ENCODE results near the gene ZFHX2. TPM values are rescaled to one million over a fixed set of nuclear protein-coding genes. Genes with fewer than 3 reads are reported as not detected.

The ZFHX2 gene
- total and polyA plus RNA-seq, 2 of the 13 experiments (the other 11 are each of a cell fraction or from before 2014, with no cell fraction given), result 0.17 to 0.44 TPM

GRCh38 chr14:23567186-23568020 is 15.8 kb upstream of the ZFHX2 start, which contains the start of gene AP1G2:
Gene AP1G2, minus strand, starts transcription at chr14:23567791. Its CDS starts 477 bp downstream, at chr14:23567314.
- ChIA-PET CTCF (ENCODE audit: low intra/inter-chr PET ratio, low total read pairs) (interaction anchor here (0.8 to 1.4 kb wide), 3 partner anchors 9 to 343 kb away, joined by 3 to 5 read pairs (median 3); no protein-coding TSS in a partner anchor), POLR2A (interaction anchor here (0.9 to 6.5 kb wide), 21 partner anchors 9 to 547 kb away, joined by 3 to 113 read pairs (median 6); partner anchors contain the start of genes DCAF11, DHRS2, NRL and PABPN1)
- Histone ChIP-seq H3K9me3 (ENCODE audit: low read length) (no peaks in the 10 kb centered on the region), H3K27me3 (ENCODE audit: control insufficient read depth in 1 of 2, insufficient read depth in 2 of 2, low read length in 2 of 2) (peaks cover 0 to 8% of the 10 kb centered on the region in 2 experiments; a peak in 1 of 5 replicates), H3K79me2 (ENCODE audit: insufficient read depth, low read length) (peaks cover 7% of the 10 kb centered on the region), H3K4me1 (ENCODE audit: insufficient read depth, low read length) (peaks cover 49% of the 10 kb centered on the region), H3K27ac (ENCODE audit: extremely low read length, insufficient read depth, low read length) (peak within 1 kb of the TSS; percentile 41), H3K4me2 (ENCODE audit: low read depth, low read length) (peak within 1 kb of the TSS; percentile 85), H3K36me3 (replicated peaks in 1 of 2; ENCODE audit: control insufficient read depth in 1 of 2, insufficient read depth in 2 of 2, low read length in 2 of 2) (peaks cover 21 to 39% of the 10 kb centered on the region in 2 experiments), H3K9ac (ENCODE audit: insufficient read depth, low read depth, low read length) (peak within 1 kb of the TSS; percentile 69), H4K20me1 (ENCODE audit: insufficient read depth, low read length) (peaks cover 9% of the 10 kb centered on the region; the same call in 1 of the 2 replicates), H2AFZ (ENCODE audit: low read length) (peak within 1 kb of the TSS; percentile 23), H3K4me3 (replicated peaks in 1 of 3; ENCODE audit: insufficient read depth in 1 of 3, low read depth in 2 of 3, low read length in 3 of 3) (peak within 1 kb of the TSS; percentile 68 to 88 (median 70))
- ATAC-seq (peak; percentile 86), DNase-seq (ENCODE audit: low spot score) (peak; percentile 97), FAIRE-seq (peak; percentile 83)
- intact Hi-C loops (cut with micrococcal nuclease; ENCODE audit: unreplicated experiment), result loop anchor here (1.0 to 5.0 kb wide), 3 partner anchors 14 to 345 kb away; partner anchors contain the start of gene ZFHX2
- WGBS (ENCODE audit: low lambda C conversion rate), result 1% methylated on average over 53 of the region's 53 CpGs
- BruUV-seq (replicated peaks), result TSS peak; percentile 68
- in situ Hi-C loops (cut with HindIII; ENCODE audit: extremely low pct_ligation_motif_present, low pct_unique_long_range_greater_than_20kb), result no loop called here
- TF ChIP-seq CC2D1A (CRISPR knock-in tag; IDR thresholded peaks at IDR 0.05) (no peak), ZNF691 (CRISPR knock-in tag; IDR thresholded peaks at IDR 0.05; ENCODE audit: borderline replicate concordance, low read depth) (peak; percentile 94), PCBP1 (IDR thresholded peaks at IDR 0.05; ENCODE audit: borderline replicate concordance, low read depth, low read length) (peak; percentile 98), SKI (IDR thresholded peaks at IDR 0.05; ENCODE audit: partially characterized antibody) (no peak), FIP1L1 (IDR thresholded peaks at IDR 0.05; ENCODE audit: borderline replicate concordance, insufficient read depth, low read depth, low read length) (peak; percentile 99; the same call in 1 of the 2 replicates), RXRB (CRISPR knock-in tag; IDR thresholded peaks at IDR 0.05; ENCODE audit: borderline replicate concordance) (peak; percentile 91; the same call in 1 of the 2 replicates), ZNF709 (CRISPR knock-in tag; IDR thresholded peaks at IDR 0.05) (peak; percentile 90), SIN3A (IDR thresholded peaks at IDR 0.05; ENCODE audit: borderline replicate concordance, low read depth, low read length) (peak; percentile 95; the same call in 1 of the 2 replicates), ZNF326 (CRISPR knock-in tag; IDR thresholded peaks at IDR 0.05; ENCODE audit: borderline replicate concordance) (peak; percentile 86; the same call in 1 of the 2 replicates), KLF6 (CRISPR knock-in tag; IDR thresholded peaks at IDR 0.05) (peak; percentile 98), NFYB (CRISPR knock-in tag; IDR thresholded peaks at IDR 0.05) (peak; percentile 66), ZFYVE20 (CRISPR knock-in tag; IDR thresholded peaks at IDR 0.05; ENCODE audit: borderline replicate concordance, low read depth) (no peak), FOXP1 (IDR thresholded peaks at IDR 0.05) (no peak), FOXP1 (CRISPR knock-in tag; IDR thresholded peaks at IDR 0.05) (peak; percentile 40; the same call in 1 of the 2 replicates), KMT2A (CRISPR knock-in tag; IDR thresholded peaks at IDR 0.05) (peak; percentile 37; the same call in 1 of the 2 replicates), SNAPC2 (CRISPR knock-in tag; IDR thresholded peaks at IDR 0.05) (peak; percentile 94; the same call in 1 of the 2 replicates)
- TF ChIP-seq, protein P1, sequence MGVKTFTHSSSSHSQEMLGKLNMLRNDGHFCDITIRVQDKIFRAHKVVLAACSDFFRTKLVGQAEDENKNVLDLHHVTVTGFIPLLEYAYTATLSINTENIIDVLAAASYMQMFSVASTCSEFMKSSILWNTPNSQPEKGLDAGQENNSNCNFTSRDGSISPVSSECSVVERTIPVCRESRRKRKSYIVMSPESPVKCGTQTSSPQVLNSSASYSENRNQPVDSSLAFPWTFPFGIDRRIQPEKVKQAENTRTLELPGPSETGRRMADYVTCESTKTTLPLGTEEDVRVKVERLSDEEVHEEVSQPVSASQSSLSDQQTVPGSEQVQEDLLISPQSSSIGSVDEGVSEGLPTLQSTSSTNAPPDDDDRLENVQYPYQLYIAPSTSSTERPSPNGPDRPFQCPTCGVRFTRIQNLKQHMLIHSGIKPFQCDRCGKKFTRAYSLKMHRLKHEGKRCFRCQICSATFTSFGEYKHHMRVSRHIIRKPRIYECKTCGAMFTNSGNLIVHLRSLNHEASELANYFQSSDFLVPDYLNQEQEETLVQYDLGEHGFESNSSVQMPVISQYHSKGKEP (CRISPR knock-in tag; IDR thresholded peaks at IDR 0.05), result peak; percentile 94

Measured in HepG2 (cell line).